Progenitor cell of endocrine pancreas (in vitro differentiated cells): ENCODE results near the gene PLXNA2. TPM values are rescaled to one million over a fixed set of nuclear protein-coding genes. Genes with fewer than 3 reads are reported as not detected.

Source experiments
- DNase-seq: peaks from one replicate; pipeline ENCODE4 v3.0.0; 2021; ENCODE audit warnings: low spot score; ENCODE audit not compliant: unreplicated experiment
- H3K27ac Mint-ChIP-seq: 2 replicates; pipeline ENCODE4 v1.8.0; 2021; ENCODE audit warnings: mild to moderate bottlenecking, moderate library complexity, mixed read lengths
- H3K27me3 Mint-ChIP-seq: 2 replicates; pipeline ENCODE4 v1.8.0; 2021; ENCODE audit warnings: mixed read lengths
- H3K36me3 Mint-ChIP-seq: 2 replicates; pipeline ENCODE4 v1.8.0; 2022; ENCODE audit warnings: mixed read lengths; ENCODE audit not compliant: insufficient read depth
- H3K4me1 Mint-ChIP-seq: 2 replicates; pipeline ENCODE4 v1.8.0; 2021; ENCODE audit warnings: low read depth, mixed read lengths
- H3K4me3 Mint-ChIP-seq: 2 replicates; pipeline ENCODE4 v1.8.0; 2021; ENCODE audit warnings: low read depth, mild to moderate bottlenecking, moderate library complexity, mixed read lengths
- H3K9me3 Mint-ChIP-seq: 2 replicates; pipeline ENCODE4 v1.8.0; 2021; ENCODE audit warnings: low read depth, mixed read lengths
- CTCF ChIP-seq: fragments of 200-600 bp; sonication (generic); IDR thresholded peaks from one replicate; pipeline ENCODE4 v1.5.0; 2021; ENCODE audit warnings: antibody characterized with exemption, mild to moderate bottlenecking; ENCODE audit not compliant: unreplicated experiment
- total RNA-seq: library from RNA; stranded (reverse); gene quantifications from 2 replicates; pipeline ENCODE4 v1.2.1, GENCODE V29; 2021

Gene PLXNA2
- total RNA-seq, 1 donor from 2014 or later = 34.9 TPM

DNA sequence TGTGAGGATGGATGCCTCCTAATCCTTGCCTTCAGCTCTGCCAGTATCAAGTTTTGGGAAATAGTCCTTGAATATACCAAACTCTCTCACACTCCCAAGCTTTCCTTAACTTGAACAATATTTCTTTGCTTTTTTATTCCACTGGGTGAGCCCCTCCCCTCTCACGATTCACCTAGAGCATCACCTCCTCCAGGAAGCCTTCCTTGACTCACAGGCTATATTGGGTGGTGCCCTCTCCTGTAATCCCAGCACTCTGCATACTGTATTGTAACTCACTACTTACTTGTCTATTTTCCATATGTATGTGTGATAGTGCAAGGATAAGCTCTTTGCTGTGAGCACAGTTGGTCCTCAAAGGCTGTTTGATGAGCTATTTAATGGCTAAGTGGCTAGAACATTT, 114.7 kb downstream of the PLXNA2 start:
- Mint-ChIP-seq H3K27me3 (peaks cover 27% of the 10 kb centered on the region), H3K27ac (no peak overlapping the region), H3K4me3 (no peak overlapping the region), H3K36me3 (no peaks in the 10 kb centered on the region), H3K4me1 (peaks cover 11% of the 10 kb centered on the region), H3K9me3 (no peaks in the 10 kb centered on the region)
- DNase-seq = no peak
- TF ChIP-seq CTCF = no peak

- peaks cover 10% of the 10 kb centered on the region for H3K4me1 Mint-ChIP-seq
Measured at GRCh38 chr1:208129060-208129459, 115.1 kb downstream of the PLXNA2 start.

GRCh38 chr1:208127792-208128529, 116.2 kb downstream of the PLXNA2 start:
- Mint-ChIP-seq H3K27me3 (peaks cover 27% of the 10 kb centered on the region), H3K27ac (no peak overlapping the region), H3K9me3 (no peaks in the 10 kb centered on the region), H3K4me3 (no peak overlapping the region), H3K4me1 (peaks cover 10% of the 10 kb centered on the region), H3K36me3 (no peaks in the 10 kb centered on the region)
- no peak for TF ChIP-seq CTCF
- no peak for DNase-seq

More at GRCh38 chr1:208129060-208129459, 115.1 kb downstream of the PLXNA2 start:
- Mint-ChIP-seq H3K9me3 (no peaks in the 10 kb centered on the region), H3K27ac (no peak overlapping the region), H3K27me3 (peaks cover 27% of the 10 kb centered on the region), H3K36me3 (no peaks in the 10 kb centered on the region), H3K4me3 (no peak overlapping the region)
- no peak for DNase-seq
- TF ChIP-seq CTCF = no peak

DNA sequence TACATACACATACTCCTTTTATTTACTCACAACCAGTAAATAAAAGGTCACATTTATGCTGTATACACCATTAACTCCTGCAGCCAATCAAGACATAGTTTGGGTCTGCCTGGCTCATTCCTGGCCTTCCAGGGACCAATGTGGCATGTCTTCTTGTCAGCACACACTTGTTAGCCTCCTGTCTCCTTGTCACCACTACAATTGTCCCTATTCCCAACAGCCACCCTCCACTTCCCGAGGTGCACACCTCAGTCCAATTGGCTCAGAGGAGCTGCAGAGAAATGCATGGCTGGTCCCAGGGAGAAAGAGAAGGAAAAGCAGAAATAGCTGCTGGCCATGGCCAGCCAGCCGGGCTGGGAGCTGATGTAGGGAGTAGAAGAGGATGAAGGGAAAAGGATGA, 116.9 kb downstream of the PLXNA2 start:
- no peak overlapping the region for H3K4me3 Mint-ChIP-seq
- DNase-seq = no peak
- no peak for TF ChIP-seq CTCF
- no peaks in the 10 kb centered on the region for H3K36me3 Mint-ChIP-seq
- no peaks in the 10 kb centered on the region for H3K9me3 Mint-ChIP-seq
- peak overlapping the region; percentile 43 for H3K27ac Mint-ChIP-seq
- H3K27me3 Mint-ChIP-seq = peaks cover 27% of the 10 kb centered on the region
- peaks cover 7% of the 10 kb centered on the region for H3K4me1 Mint-ChIP-seq

DNA sequence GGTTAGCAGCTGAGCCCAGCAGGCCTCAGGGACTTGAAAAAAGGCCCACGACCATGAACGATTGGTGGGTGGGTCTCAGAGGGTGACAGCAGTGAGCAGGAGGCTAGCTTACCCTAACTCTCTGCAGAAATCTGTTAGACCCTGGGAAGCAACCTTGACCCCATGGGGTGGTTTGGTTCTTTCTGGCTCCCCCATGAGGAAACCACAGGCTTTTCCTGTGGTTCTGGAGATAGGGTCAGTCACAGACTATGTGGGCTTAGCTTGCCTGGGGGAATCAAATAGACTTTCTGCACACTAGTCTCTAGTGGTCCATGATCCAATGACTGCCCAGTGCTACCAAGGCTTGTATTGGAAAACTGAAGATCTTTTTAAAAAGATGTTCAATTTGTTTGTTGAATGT, 118.1 kb downstream of the PLXNA2 start:
- H3K36me3 Mint-ChIP-seq = no peaks in the 10 kb centered on the region
- H3K9me3 Mint-ChIP-seq = no peaks in the 10 kb centered on the region
- DNase-seq = no peak
- no peak overlapping the region for H3K27ac Mint-ChIP-seq
- no peak for TF ChIP-seq CTCF
- H3K4me1 Mint-ChIP-seq = peaks cover 2% of the 10 kb centered on the region
- H3K27me3 Mint-ChIP-seq = peaks cover 17% of the 10 kb centered on the region
- H3K4me3 Mint-ChIP-seq = no peak overlapping the region
